ENCODE measurements around the gene NKAIN2. TPM values are rescaled to one million over a fixed set of nuclear protein-coding genes. Genes with fewer than 3 reads are reported as not detected.

The NKAIN2 gene
- total RNA-seq: not detected in 2 replicates

GRCh38 chr6:123803504-123804013, at the start of gene NKAIN2:
Gene NKAIN2, plus strand, starts transcription at chr6:123803865.

Other genes with a start within 250 kb of the NKAIN2 start
- not detected in 2 replicates for gene TRDN, start 166.9 kb upstream of the NKAIN2 start, total RNA-seq